PFSK-1 (cell line): ENCODE data around the gene MMEL1.

ENCODE experiments used
- FOXP2 ChIP-seq: optimal IDR thresholded peaks from 2 replicates; pipeline ENCODE3; 2011; ENCODE audit warnings: borderline replicate concordance, control low read depth, inconsistent platforms; ENCODE audit not compliant: insufficient read depth; ENCODE audit errors: extremely low read length, extremely low read depth
- POLR2AphosphoS5 ChIP-seq: IDR thresholded peaks from 2 replicates; pipeline ENCODE4 v1.6.1; 2012; ENCODE audit warnings: low read depth, mild to moderate bottlenecking, control low read depth, low read length, moderate library complexity
- SIN3A ChIP-seq: IDR thresholded peaks from 2 replicates; pipeline ENCODE4 v1.6.1; 2012; ENCODE audit warnings: mild to moderate bottlenecking, low read length, moderate library complexity, borderline replicate concordance; ENCODE audit not compliant: insufficient read depth
- TAF1 ChIP-seq: IDR thresholded peaks from 2 replicates; pipeline ENCODE4 v1.6.1; 2012; ENCODE audit warnings: low read length, control low read depth, borderline replicate concordance; ENCODE audit not compliant: insufficient read depth
- TF ChIP-seq, protein P1 (sequence below), 2 experiments: IDR thresholded peaks; 2 replicates each; pipeline versions ENCODE4 v1.6.1 to v1.8.0; 2011 to 2012; ENCODE audit warnings: low read depth in 2 of 2, low read length in 2 of 2, control low read depth in 1 of 2, inconsistent platforms in 1 of 2, mild to moderate bottlenecking in 1 of 2, moderate library complexity in 1 of 2; ENCODE audit not compliant: insufficient read depth in 1 of 2

Gene MMEL1

DNA sequence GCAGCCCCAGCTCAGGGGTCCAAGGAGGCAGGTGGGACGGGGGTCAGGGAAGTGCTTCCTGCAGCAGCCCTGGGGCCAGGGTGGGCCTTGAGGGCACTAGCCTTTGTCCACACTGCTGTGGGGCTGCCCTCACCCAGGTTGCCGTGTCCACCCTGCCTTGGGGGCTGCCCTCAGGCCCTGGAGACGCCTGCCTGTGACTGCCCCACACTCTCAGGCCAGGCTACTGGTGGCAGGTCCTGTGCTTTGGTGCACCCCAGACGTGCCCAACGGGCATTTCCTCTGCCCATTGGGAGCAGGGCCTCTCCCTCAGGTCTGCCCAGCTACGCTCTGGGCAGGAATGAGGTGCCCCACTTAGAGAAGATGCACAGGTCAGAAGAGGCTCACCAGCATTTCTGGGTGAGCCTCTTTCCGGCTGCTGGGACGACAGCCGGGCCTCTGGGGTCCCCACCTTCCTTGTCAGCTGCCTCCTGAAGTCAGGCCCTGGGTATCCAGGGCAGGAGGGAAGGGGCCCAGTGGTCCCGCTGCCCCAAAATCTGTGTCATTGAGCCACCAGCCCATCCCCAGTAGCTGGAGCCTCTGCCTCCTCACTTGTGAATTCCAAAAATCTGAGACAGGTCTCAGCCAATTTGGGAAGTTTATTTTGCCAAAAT lies 2.7 kb upstream of the MMEL1 start:
- TF ChIP-seq POLR2AphosphoS5 (no peak), TAF1 (no peak), SIN3A (no peak), FOXP2 (no peak)
- TF ChIP-seq, protein P1, sequence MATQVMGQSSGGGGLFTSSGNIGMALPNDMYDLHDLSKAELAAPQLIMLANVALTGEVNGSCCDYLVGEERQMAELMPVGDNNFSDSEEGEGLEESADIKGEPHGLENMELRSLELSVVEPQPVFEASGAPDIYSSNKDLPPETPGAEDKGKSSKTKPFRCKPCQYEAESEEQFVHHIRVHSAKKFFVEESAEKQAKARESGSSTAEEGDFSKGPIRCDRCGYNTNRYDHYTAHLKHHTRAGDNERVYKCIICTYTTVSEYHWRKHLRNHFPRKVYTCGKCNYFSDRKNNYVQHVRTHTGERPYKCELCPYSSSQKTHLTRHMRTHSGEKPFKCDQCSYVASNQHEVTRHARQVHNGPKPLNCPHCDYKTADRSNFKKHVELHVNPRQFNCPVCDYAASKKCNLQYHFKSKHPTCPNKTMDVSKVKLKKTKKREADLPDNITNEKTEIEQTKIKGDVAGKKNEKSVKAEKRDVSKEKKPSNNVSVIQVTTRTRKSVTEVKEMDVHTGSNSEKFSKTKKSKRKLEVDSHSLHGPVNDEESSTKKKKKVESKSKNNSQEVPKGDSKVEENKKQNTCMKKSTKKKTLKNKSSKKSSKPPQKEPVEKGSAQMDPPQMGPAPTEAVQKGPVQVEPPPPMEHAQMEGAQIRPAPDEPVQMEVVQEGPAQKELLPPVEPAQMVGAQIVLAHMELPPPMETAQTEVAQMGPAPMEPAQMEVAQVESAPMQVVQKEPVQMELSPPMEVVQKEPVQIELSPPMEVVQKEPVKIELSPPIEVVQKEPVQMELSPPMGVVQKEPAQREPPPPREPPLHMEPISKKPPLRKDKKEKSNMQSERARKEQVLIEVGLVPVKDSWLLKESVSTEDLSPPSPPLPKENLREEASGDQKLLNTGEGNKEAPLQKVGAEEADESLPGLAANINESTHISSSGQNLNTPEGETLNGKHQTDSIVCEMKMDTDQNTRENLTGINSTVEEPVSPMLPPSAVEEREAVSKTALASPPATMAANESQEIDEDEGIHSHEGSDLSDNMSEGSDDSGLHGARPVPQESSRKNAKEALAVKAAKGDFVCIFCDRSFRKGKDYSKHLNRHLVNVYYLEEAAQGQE (IDR thresholded peaks at IDR 0.05; ENCODE audit: insufficient read depth in 1 of 2, low read depth in 2 of 2, low read length in 2 of 2) = no peak

DNA sequence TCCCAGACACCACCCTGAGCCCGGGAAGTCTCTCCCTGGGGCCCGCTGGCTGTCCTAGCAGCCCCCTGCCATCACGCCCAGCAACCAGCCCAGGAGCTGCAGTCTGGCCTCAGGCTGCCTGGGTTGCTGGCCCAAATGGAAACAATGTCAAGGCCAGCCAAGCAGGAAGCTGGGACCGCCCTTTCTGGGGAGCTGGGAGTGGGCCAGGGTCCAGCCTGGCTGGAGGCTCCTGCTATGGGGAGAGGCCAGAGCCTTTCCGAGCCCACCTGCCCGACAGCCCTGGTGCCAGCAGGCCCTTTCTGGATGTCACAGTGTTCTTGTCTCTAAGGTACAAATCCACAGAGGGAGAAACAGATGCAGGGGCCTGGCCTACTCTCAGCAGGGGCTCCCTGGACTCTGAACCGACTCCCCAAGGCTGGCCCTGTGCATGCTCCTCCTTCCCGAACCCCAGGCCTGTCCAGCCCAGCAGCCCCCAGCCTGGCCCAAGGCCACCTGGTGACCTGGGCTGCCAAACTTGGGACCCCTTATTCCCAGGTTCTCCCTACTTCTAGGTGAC lies 1.2 kb upstream of the MMEL1 start:
- TF ChIP-seq, protein P1 (IDR thresholded peaks at IDR 0.05; ENCODE audit: insufficient read depth in 1 of 2, low read depth in 2 of 2, low read length in 2 of 2) = no peak
- TF ChIP-seq TAF1 (no peak), POLR2AphosphoS5 (no peak), SIN3A (no peak), FOXP2 (no peak)

DNA sequence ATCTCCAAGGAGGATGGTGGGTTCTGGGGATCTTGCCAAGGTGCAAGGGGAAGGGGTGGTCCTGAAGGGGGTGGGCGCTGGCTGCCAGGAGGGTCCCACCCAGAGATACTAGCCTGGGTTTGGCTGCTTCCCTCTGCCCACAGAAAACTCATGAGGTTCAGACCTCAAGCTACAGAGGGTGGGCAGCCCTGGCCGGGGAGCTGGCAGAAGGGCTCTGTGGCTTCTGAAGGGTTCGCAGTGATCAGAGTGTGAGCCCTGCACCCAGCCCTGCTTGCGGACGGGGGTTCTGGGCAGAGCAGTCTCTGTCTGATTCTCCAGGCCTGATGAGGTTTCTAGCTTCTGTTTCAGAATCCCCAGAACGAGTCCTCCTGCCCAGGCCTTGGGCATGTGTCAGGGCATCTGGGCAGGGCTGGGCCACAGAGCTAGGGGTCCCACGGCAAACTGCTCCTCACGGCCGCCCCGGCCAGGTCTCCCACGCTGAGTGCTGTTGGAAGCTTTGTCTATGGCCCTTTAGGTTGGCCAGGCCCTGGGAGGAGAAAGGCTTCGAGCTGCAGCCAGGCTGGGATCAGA lies 635 bp upstream of the MMEL1 start:
- TF ChIP-seq, protein P1 (IDR thresholded peaks at IDR 0.05; ENCODE audit: insufficient read depth in 1 of 2, low read depth in 2 of 2, low read length in 2 of 2) = no peak

DNA sequence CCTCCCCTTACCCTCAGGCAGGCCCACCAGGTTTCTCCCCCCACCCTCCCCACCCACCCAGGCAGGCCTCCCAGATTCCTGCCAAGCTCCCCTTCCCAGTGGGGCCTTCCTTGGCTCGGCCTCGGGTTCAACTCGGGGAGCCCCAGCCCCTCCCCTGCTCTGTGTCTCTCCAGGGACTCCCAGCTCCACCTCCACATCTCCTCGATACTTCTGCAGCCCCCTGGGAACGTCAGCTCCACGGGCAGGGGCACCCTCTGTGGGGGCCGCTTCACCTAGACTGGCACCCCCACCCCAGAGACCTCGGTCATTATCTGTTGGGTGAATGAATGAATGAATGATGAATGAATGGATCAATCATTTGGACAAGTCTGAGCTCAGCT lies 775 bp downstream of the MMEL1 start:
- no peak for TF ChIP-seq TAF1
- TF ChIP-seq FOXP2 = no peak
- TF ChIP-seq SIN3A = no peak
- TF ChIP-seq POLR2AphosphoS5 = no peak
- TF ChIP-seq, protein P1 (IDR thresholded peaks at IDR 0.05; ENCODE audit: insufficient read depth in 1 of 2, low read depth in 2 of 2, low read length in 2 of 2) = no peak
